Karpas-422 (cell line): ENCODE data around the gene SPEM2. TPM values are rescaled to one million over a fixed set of nuclear protein-coding genes. Genes with fewer than 3 reads are reported as not detected.

Experiments
- DNase-seq: peaks from one replicate; pipeline ENCODE4 v3.0.0-alpha.2; 2015
- H2AFZ ChIP-seq: fragments of 200-600 bp; sonication (generic); 2 replicates; pipeline ENCODE4 v1.6.1; 2014; ENCODE audit warnings: antibody characterized with exemption, low read length, mixed read lengths
- H3K27ac ChIP-seq: fragments of 200-600 bp; sonication (generic); 2 replicates; pipeline ENCODE4 v1.5.1; 2014; ENCODE audit warnings: mild to moderate bottlenecking, low read length, moderate library complexity
- H3K27me3 ChIP-seq: fragments of 200-600 bp; sonication (generic); 2 replicates; pipeline ENCODE4 v1.6.1; 2014; ENCODE audit warnings: low read length, mixed read lengths
- H3K36me3 ChIP-seq: fragments of 200-600 bp; sonication (generic); 2 replicates; pipeline ENCODE4 v1.6.1; 2014; ENCODE audit warnings: low read length, mixed read lengths; ENCODE audit not compliant: insufficient read depth
- H3K4me1 ChIP-seq: fragments of 200-600 bp; sonication (generic); 2 replicates; pipeline ENCODE4 v1.6.1; 2014; ENCODE audit warnings: mild to moderate bottlenecking, low read length, mixed read lengths
- H3K4me2 ChIP-seq: fragments of 200-600 bp; sonication (generic); 2 replicates; pipeline ENCODE4 v1.6.1; 2014; ENCODE audit warnings: low read length, low read depth, mild to moderate bottlenecking; ENCODE audit not compliant: poor library complexity, severe bottlenecking
- H3K4me3 ChIP-seq: fragments of 200-600 bp; sonication (generic); 2 replicates; pipeline ENCODE4 v1.5.1; 2014; ENCODE audit warnings: mild to moderate bottlenecking, antibody characterized with exemption, low read length, mixed read lengths
- H3K79me2 ChIP-seq: fragments of 200-600 bp; sonication (generic); 2 replicates; pipeline ENCODE4 v1.6.1; 2014; ENCODE audit warnings: mild to moderate bottlenecking, low read length, mixed read lengths
- H3K9ac ChIP-seq: fragments of 200-600 bp; sonication (generic); 2 replicates; pipeline ENCODE4 v1.6.0; 2014; ENCODE audit warnings: low read length
- H3K9me2 ChIP-seq: fragments of 200-600 bp; sonication (generic), shearing (Covaris generic); replicated peaks from 2 replicates; pipeline ENCODE4 v1.6.0; 2014; ENCODE audit warnings: mild to moderate bottlenecking, low read length, moderate library complexity; ENCODE audit not compliant: insufficient read depth
- H3K9me3 ChIP-seq: fragments of 300-700, 200-600 bp; sonication (generic); 2 replicates; pipeline ENCODE4 v1.6.1; 2014; ENCODE audit warnings: low read length, mixed read lengths
- H4K20me1 ChIP-seq: fragments of 200-600 bp; sonication (generic); 2 replicates; pipeline ENCODE4 v1.6.1; 2014; ENCODE audit warnings: mild to moderate bottlenecking, antibody characterized with exemption, low read length, low read depth; ENCODE audit not compliant: insufficient read depth
- total RNA-seq: library from RNA; depleted of rRNA; stranded (reverse); fragments of >200 nt; shearing (Covaris generic); gene quantifications from 2 replicates; pipeline ENCODE4 v1.2.3, GENCODE V29; 2014; ENCODE audit warnings: low replicate concordance

The SPEM2 gene
- total RNA-seq, 1 experiment from 2014 or later: not detected

- no peaks in the 10 kb centered on the region for H3K36me3 ChIP-seq
- no peak overlapping the region for H3K9ac ChIP-seq
Measured at GRCh38 chr17:7413346-7413985, 11.9 kb upstream of the SPEM2 start.

GRCh38 chr17:7414837-7415236 is 10.6 kb upstream of the SPEM2 start:
- Histone ChIP-seq H2AFZ (no peak overlapping the region), H3K27ac (no peak overlapping the region), H3K36me3 (no peaks in the 10 kb centered on the region), H3K9me3 (no peaks in the 10 kb centered on the region), H3K9me2 (no peaks in the 10 kb centered on the region), H3K9ac (no peak overlapping the region), H3K4me3 (no peak overlapping the region), H3K27me3 (no peaks in the 10 kb centered on the region), H3K4me1 (peaks cover 6% of the 10 kb centered on the region), H4K20me1 (no peaks in the 10 kb centered on the region), H3K4me2 (no peak overlapping the region), H3K79me2 (no peaks in the 10 kb centered on the region)
- no peak for DNase-seq

More at GRCh38 chr17:7413346-7413985, 11.9 kb upstream of the SPEM2 start:
- Histone ChIP-seq H3K9me3 (no peaks in the 10 kb centered on the region), H3K27me3 (no peaks in the 10 kb centered on the region), H3K4me3 (no peak overlapping the region), H3K4me1 (peaks cover 8% of the 10 kb centered on the region), H3K79me2 (no peaks in the 10 kb centered on the region), H3K27ac (no peak overlapping the region), H2AFZ (no peak overlapping the region), H3K4me2 (no peak overlapping the region), H4K20me1 (no peaks in the 10 kb centered on the region), H3K9me2 (no peaks in the 10 kb centered on the region)
- no peak for DNase-seq

GRCh38 chr17:7415784-7416183 is 9.6 kb upstream of the SPEM2 start:
- Histone ChIP-seq H3K9me3 (no peaks in the 10 kb centered on the region), H3K36me3 (no peaks in the 10 kb centered on the region), H3K4me3 (no peak overlapping the region), H3K79me2 (no peaks in the 10 kb centered on the region), H3K9me2 (no peaks in the 10 kb centered on the region), H2AFZ (no peak overlapping the region), H3K4me2 (no peak overlapping the region), H4K20me1 (no peaks in the 10 kb centered on the region), H3K4me1 (no peaks in the 10 kb centered on the region), H3K27ac (no peak overlapping the region), H3K9ac (no peak overlapping the region), H3K27me3 (no peaks in the 10 kb centered on the region)
- no peak for DNase-seq

GRCh38 chr17:7416323-7416722 is 9.1 kb upstream of the SPEM2 start:
- H3K79me2 ChIP-seq: no peaks in the 10 kb centered on the region
- no peak overlapping the region for H3K4me2 ChIP-seq
- no peaks in the 10 kb centered on the region for H3K4me1 ChIP-seq
- no peak overlapping the region for H3K27ac ChIP-seq
- no peaks in the 10 kb centered on the region for H3K36me3 ChIP-seq
- H4K20me1 ChIP-seq: no peaks in the 10 kb centered on the region
- no peak overlapping the region for H3K4me3 ChIP-seq
- no peak overlapping the region for H2AFZ ChIP-seq
- H3K9me3 ChIP-seq: no peaks in the 10 kb centered on the region
- DNase-seq: peak; percentile 59
- no peak overlapping the region for H3K9ac ChIP-seq
- no peaks in the 10 kb centered on the region for H3K27me3 ChIP-seq
- H3K9me2 ChIP-seq: no peaks in the 10 kb centered on the region

GRCh38 chr17:7417056-7417655 is 8.3 kb upstream of the SPEM2 start:
- H2AFZ ChIP-seq: no peak overlapping the region
- H3K4me2 ChIP-seq: no peak overlapping the region
- H3K27ac ChIP-seq: no peak overlapping the region
- H3K27me3 ChIP-seq: no peaks in the 10 kb centered on the region
- H3K36me3 ChIP-seq: no peaks in the 10 kb centered on the region
- H3K9ac ChIP-seq: no peak overlapping the region
- H4K20me1 ChIP-seq: no peaks in the 10 kb centered on the region
- DNase-seq: no peak
- H3K9me2 ChIP-seq: no peaks in the 10 kb centered on the region
- no peaks in the 10 kb centered on the region for H3K9me3 ChIP-seq
- H3K4me1 ChIP-seq: no peaks in the 10 kb centered on the region
- H3K79me2 ChIP-seq: no peaks in the 10 kb centered on the region
- no peak overlapping the region for H3K4me3 ChIP-seq

- Histone ChIP-seq H3K4me2 (no peak overlapping the region), H4K20me1 (no peaks in the 10 kb centered on the region), H3K9me3 (no peaks in the 10 kb centered on the region), H3K4me1 (no peaks in the 10 kb centered on the region), H3K36me3 (no peaks in the 10 kb centered on the region), H2AFZ (no peak overlapping the region), H3K79me2 (no peaks in the 10 kb centered on the region), H3K27ac (no peak overlapping the region), H3K27me3 (no peaks in the 10 kb centered on the region), H3K9me2 (no peaks in the 10 kb centered on the region), H3K9ac (no peak overlapping the region), H3K4me3 (no peak overlapping the region)
- DNase-seq: no peak
Measured at GRCh38 chr17:7418472-7419152, 6.8 kb upstream of the SPEM2 start.

GRCh38 chr17:7419819-7420610 is 5.4 kb upstream of the SPEM2 start, which contains the start of gene SPEM1:
Gene SPEM1, plus strand, starts transcription at chr17:7420324. Its CDS starts 61 bp downstream, at chr17:7420385.
- H2AFZ ChIP-seq: no peak within 1 kb of the TSS
- no peaks in the 10 kb centered on the region for H3K79me2 ChIP-seq
- H3K9me2 ChIP-seq: no peaks in the 10 kb centered on the region
- no peaks in the 10 kb centered on the region for H4K20me1 ChIP-seq
- no peak within 1 kb of the TSS for H3K4me2 ChIP-seq
- H3K27ac ChIP-seq: no peak within 1 kb of the TSS
- H3K27me3 ChIP-seq: no peaks in the 10 kb centered on the region
- no peaks in the 10 kb centered on the region for H3K9me3 ChIP-seq
- H3K9ac ChIP-seq: no peak within 1 kb of the TSS
- DNase-seq: no peak
- no peak within 1 kb of the TSS for H3K4me3 ChIP-seq
- H3K4me1 ChIP-seq: no peaks in the 10 kb centered on the region
- H3K36me3 ChIP-seq: no peaks in the 10 kb centered on the region

GRCh38 chr17:7421186-7421585 is 4.2 kb upstream of the SPEM2 start:
- H3K9ac ChIP-seq: no peak overlapping the region
- H3K9me2 ChIP-seq: no peaks in the 10 kb centered on the region
- no peak for DNase-seq
- H3K27me3 ChIP-seq: no peaks in the 10 kb centered on the region
- no peaks in the 10 kb centered on the region for H3K9me3 ChIP-seq
- no peak overlapping the region for H3K4me3 ChIP-seq
- H4K20me1 ChIP-seq: no peaks in the 10 kb centered on the region
- no peaks in the 10 kb centered on the region for H3K4me1 ChIP-seq
- H3K79me2 ChIP-seq: no peaks in the 10 kb centered on the region
- H3K27ac ChIP-seq: no peak overlapping the region
- no peak overlapping the region for H3K4me2 ChIP-seq
- no peak overlapping the region for H2AFZ ChIP-seq
- no peaks in the 10 kb centered on the region for H3K36me3 ChIP-seq
